Upper lobe of right lung (tissue), 1 donor: ENCODE results near the gene BUB3. TPM values are rescaled to one million over a fixed set of nuclear protein-coding genes. Genes with fewer than 3 reads are reported as not detected.

Experiments
- ATAC-seq: fragments of 200-7000 bp; cut with Tn5 transposase; one replicate; pipeline ENCODE4 v1.9.1; 2020; ENCODE audit warnings: mild to moderate bottlenecking, moderate library complexity
- DNase-seq: peaks from one replicate; pipeline ENCODE4 v3.0.0-alpha.2; 2020
- H3K27ac ChIP-seq: fragments of 200-600 bp; one replicate; pipeline ENCODE4 v1.8.0; 2022
- H3K27me3 ChIP-seq: fragments of 200-600 bp; one replicate; pipeline ENCODE4 v1.8.0; 2022; ENCODE audit warnings: mild to moderate bottlenecking
- H3K36me3 ChIP-seq: fragments of 200-600 bp; one replicate; pipeline ENCODE4 v1.8.0; 2022
- H3K4me1 ChIP-seq: fragments of 200-600 bp; one replicate; pipeline ENCODE4 v1.8.0; 2022
- H3K4me3 ChIP-seq: fragments of 200-600 bp; one replicate; pipeline ENCODE4 v1.8.0; 2022; ENCODE audit warnings: mild to moderate bottlenecking
- H3K9me3 ChIP-seq: fragments of 200-600 bp; one replicate; pipeline ENCODE4 v1.8.0; 2022
- intact Hi-C: fragments of 100-400 bp; cut with DNase I; formaldehyde crosslinking; loops from one replicate; pipeline ENCODE4 v1.11.0; 2022
- total RNA-seq: library from RNA; stranded (reverse); fragmentation: NEBNext Ultra II Directional; extraction: Animal tissue kit (Norgen Biotek cat#: 25700); gene quantifications from one replicate; pipeline ENCODE4 v1.2.1, GENCODE V29; 2021
- TF ChIP-seq, protein P1 (sequence below): fragments of 200-600 bp; IDR thresholded peaks from one replicate; pipeline ENCODE4 v1.8.0; 2022; ENCODE audit warnings: antibody characterized with exemption
- donor health status: DM: no; HTN: yes; CAD: no; lungs with severe emphysema.

Gene BUB3
- total RNA-seq, 1 donor from 2014 or later = 61.8 TPM

DNA sequence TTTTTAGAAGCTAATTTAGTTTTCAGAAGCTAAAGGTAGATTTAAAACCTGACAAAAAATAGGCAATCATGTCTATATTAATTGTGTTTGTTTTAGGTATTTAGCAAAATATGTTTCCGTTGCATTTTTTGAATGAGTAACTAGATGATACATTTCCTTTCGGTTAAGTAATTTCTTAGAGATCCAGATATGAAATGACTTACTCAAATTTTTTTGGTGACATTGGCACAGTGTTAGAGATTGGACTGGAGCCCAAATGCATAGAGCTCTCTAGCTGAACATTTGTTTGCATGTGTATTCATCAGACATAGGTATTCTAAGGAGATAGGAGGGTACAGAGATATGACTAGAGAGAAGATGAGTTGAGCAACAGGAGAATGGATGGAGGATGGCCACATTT, 1.9 kb downstream of the BUB3 start:
- ATAC-seq (no peak), DNase-seq (no peak)
- no peak overlapping the region for H3K27ac ChIP-seq
- intact Hi-C loops = no loop called here
- H3K36me3 ChIP-seq = peaks cover 36% of the 10 kb centered on the region
- H3K4me1 ChIP-seq = peaks cover 23% of the 10 kb centered on the region
- no peaks in the 10 kb centered on the region for H3K9me3 ChIP-seq
- no peak overlapping the region for H3K4me3 ChIP-seq
- TF ChIP-seq, protein P1, sequence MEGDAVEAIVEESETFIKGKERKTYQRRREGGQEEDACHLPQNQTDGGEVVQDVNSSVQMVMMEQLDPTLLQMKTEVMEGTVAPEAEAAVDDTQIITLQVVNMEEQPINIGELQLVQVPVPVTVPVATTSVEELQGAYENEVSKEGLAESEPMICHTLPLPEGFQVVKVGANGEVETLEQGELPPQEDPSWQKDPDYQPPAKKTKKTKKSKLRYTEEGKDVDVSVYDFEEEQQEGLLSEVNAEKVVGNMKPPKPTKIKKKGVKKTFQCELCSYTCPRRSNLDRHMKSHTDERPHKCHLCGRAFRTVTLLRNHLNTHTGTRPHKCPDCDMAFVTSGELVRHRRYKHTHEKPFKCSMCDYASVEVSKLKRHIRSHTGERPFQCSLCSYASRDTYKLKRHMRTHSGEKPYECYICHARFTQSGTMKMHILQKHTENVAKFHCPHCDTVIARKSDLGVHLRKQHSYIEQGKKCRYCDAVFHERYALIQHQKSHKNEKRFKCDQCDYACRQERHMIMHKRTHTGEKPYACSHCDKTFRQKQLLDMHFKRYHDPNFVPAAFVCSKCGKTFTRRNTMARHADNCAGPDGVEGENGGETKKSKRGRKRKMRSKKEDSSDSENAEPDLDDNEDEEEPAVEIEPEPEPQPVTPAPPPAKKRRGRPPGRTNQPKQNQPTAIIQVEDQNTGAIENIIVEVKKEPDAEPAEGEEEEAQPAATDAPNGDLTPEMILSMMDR = no peak
- H3K27me3 ChIP-seq = peaks cover 25% of the 10 kb centered on the region

DNA sequence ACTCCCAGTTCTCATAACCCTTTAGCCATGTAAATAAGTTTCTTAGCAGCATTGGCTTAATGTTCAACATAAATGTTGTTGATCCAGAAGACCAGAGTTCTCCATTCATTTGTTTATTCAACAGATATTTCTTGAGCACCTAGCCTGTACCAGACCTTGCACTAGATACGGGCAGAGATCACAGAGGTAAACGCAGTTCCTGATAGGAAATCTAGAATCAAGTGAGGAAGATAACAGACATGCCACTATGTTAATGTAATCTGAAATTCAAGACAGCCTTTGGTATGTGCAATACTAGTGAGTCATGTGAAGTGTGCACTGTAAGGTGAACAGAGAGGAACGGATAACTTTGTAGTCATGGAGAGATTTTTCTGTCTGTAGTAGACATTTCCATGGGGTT, 3.0 kb downstream of the BUB3 start:
- TF ChIP-seq, protein P1 = no peak
- ATAC-seq = no peak
- peaks cover 46% of the 10 kb centered on the region for H3K36me3 ChIP-seq

DNA sequence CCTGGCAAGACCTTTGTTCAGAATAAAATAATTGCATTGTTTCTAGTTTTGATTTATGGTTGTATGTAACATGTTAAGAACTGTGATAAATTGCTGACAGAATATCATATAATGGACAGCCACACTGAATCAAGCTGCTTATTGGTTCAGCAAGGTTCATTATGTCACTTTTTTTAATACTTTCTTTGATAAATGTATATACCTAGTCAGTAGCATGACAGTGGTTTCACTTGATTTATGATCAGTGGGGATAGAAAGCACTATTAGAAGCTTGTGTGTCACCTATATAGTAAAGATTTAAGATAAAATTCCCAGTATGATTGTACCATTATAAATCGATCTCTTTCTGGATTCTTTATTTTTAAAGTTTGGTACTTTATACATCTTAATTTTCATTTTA, 4.5 kb downstream of the BUB3 start:
- no peak for DNase-seq
- H3K4me1 ChIP-seq = peaks cover 18% of the 10 kb centered on the region
- H3K36me3 ChIP-seq = peaks cover 61% of the 10 kb centered on the region
- TF ChIP-seq, protein P1 = no peak
- H3K27ac ChIP-seq = no peak overlapping the region
- intact Hi-C loops = no loop called here
- no peak for ATAC-seq
- no peaks in the 10 kb centered on the region for H3K27me3 ChIP-seq
- H3K4me3 ChIP-seq = no peak overlapping the region
- H3K9me3 ChIP-seq = no peaks in the 10 kb centered on the region

More for the DNA sequence above, 3.0 kb downstream of the BUB3 start:
- Histone ChIP-seq H3K4me3 (no peak overlapping the region), H3K27me3 (peaks cover 14% of the 10 kb centered on the region), H3K4me1 (peaks cover 18% of the 10 kb centered on the region), H3K27ac (no peak overlapping the region), H3K9me3 (no peaks in the 10 kb centered on the region)
- intact Hi-C loops = no loop called here
- DNase-seq = no peak

DNA sequence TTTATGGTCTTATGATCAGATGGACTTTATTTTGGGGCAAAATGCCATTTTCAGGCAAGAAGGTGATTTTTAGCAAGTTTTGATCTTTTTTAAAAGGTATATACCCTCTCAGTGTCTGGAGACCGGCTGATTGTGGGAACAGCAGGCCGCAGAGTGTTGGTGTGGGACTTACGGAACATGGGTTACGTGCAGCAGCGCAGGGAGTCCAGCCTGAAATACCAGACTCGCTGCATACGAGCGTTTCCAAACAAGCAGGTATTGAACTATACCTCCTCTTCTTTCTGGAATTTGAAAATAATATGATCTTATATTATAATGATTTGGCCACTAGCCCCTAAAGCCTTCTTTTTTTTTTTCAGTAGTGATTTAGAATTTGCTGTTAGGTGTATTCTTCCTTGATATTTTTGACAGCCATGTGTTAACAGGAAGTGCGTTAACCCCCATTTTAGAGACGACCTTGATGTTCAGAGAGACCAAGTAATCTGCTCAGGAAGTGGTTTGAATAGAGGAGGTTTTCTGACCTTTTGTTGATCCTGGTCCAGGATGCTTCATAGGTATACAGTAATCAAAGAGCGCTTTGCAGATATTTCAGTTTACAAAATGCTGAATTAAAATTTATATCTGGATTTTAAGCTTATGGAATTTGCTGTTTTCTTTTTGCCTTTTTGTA, 6.2 kb downstream of the BUB3 start:
- no peaks in the 10 kb centered on the region for H3K9me3 ChIP-seq
- TF ChIP-seq, protein P1 = no peak
- peaks cover 14% of the 10 kb centered on the region for H3K4me1 ChIP-seq
- intact Hi-C loops = no loop called here
- H3K27ac ChIP-seq = no peak overlapping the region
- no peak overlapping the region for H3K4me3 ChIP-seq
- DNase-seq (no peak), ATAC-seq (no peak)
- no peaks in the 10 kb centered on the region for H3K27me3 ChIP-seq
- H3K36me3 ChIP-seq = peaks cover 78% of the 10 kb centered on the region

DNA sequence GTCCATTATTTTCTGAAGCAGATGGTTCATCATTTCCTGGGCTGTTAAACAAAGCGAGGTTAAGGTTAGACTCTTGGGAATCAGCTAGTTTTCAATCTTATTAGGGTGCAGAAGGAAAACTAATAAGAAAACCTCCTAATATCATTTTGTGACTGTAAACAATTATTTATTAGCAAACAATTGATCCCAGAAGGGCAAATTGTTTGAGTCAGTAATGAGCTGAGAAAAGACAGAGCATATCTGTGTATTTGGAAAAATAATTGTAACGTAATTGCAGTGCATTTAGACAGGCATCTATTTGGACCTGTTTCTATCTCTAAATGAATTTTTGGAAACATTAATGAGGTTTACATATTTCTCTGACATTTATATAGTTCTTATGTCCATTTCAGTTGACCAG, 10.1 kb downstream of the BUB3 start:
- intact Hi-C loops = no loop called here
- no peak overlapping the region for H3K27ac ChIP-seq
- TF ChIP-seq, protein P1 = no peak
- ATAC-seq (no peak), DNase-seq (no peak)
- no peaks in the 10 kb centered on the region for H3K4me1 ChIP-seq
- H3K9me3 ChIP-seq = no peaks in the 10 kb centered on the region
- no peaks in the 10 kb centered on the region for H3K27me3 ChIP-seq
- peaks cover 82% of the 10 kb centered on the region for H3K36me3 ChIP-seq
- no peak overlapping the region for H3K4me3 ChIP-seq
